Activated naive CD4-positive, alpha-beta T cell treated with anti-CD3 and anti-CD28 coated beads, Interleukin-2, amount 50 U/mL, for 72 hours (primary cell): ENCODE results near the gene ST6GALNAC3. TPM values are rescaled to one million over a fixed set of nuclear protein-coding genes. Genes with fewer than 3 reads are reported as not detected.

Experiments
- ATAC-seq, 2 donors: fragments of 150-1000 bp; cut with Tn5 transposase; 2 replicates each; pipeline ENCODE4 v1.10.0; 2021; ENCODE audit warnings: mild to moderate bottlenecking in 2 of 2, moderate library complexity in 2 of 2
- DNase-seq, 2 donors: peaks; one replicate each; pipeline ENCODE4 v3.0.0; 2021 to 2022; ENCODE audit warnings: low spot score in 2 of 2
- H3K27ac Mint-ChIP-seq, 2 donors: one replicate each; pipeline ENCODE4 v1.8.0; 2022; ENCODE audit warnings: mild to moderate bottlenecking in 2 of 2, mixed read lengths in 2 of 2
- H3K36me3 Mint-ChIP-seq, 2 donors: one replicate each; pipeline ENCODE4 v1.8.0; 2022; ENCODE audit warnings: mixed read lengths in 2 of 2
- H3K9me3 Mint-ChIP-seq, 2 donors: one replicate each; pipeline ENCODE4 v1.8.0; 2022; ENCODE audit warnings: mixed read lengths in 2 of 2
- total RNA-seq, 2 donors: library from RNA; stranded (reverse); gene quantifications; one replicate each; pipeline ENCODE4 v1.2.3, GENCODE V29; 2022

ST6GALNAC3 gene
- total RNA-seq, 2 donors from 2014 or later = 1.4 to 3.8 TPM

GRCh38 chr1:76510672-76511557 lies 436.4 kb downstream of the ST6GALNAC3 start:
- ATAC-seq (peak in 1 of 2 donors; percentile 40), DNase-seq (no peak)
- no peaks in the 10 kb centered on the region for H3K36me3 Mint-ChIP-seq
- no peaks in the 10 kb centered on the region for H3K9me3 Mint-ChIP-seq
- peak overlapping the region in 1 of 2 donors; percentile 41 for H3K27ac Mint-ChIP-seq

GRCh38 chr1:76511558-76512179 lies 437.1 kb downstream of the ST6GALNAC3 start:
- Mint-ChIP-seq H3K27ac (no peak overlapping the region), H3K36me3 (no peaks in the 10 kb centered on the region), H3K9me3 (no peaks in the 10 kb centered on the region)
- ATAC-seq (no peak), DNase-seq (no peak)

- no peak for DNase-seq
- Mint-ChIP-seq H3K27ac (no peak overlapping the region), H3K36me3 (no peaks in the 10 kb centered on the region), H3K9me3 (no peaks in the 10 kb centered on the region)
- ATAC-seq = no peak
These were observed 456.4 kb downstream of the ST6GALNAC3 start for GRCh38 chr1:76530953-76531352.

GRCh38 chr1:76541618-76542017 lies 467.1 kb downstream of the ST6GALNAC3 start:
- no peak for DNase-seq
- H3K27ac Mint-ChIP-seq = no peak overlapping the region
- ATAC-seq = no peak
- H3K36me3 Mint-ChIP-seq = peaks cover 1 to 21% of the 10 kb centered on the region in 2 donors
- peaks cover 15 to 16% of the 10 kb centered on the region in 2 donors for H3K9me3 Mint-ChIP-seq

GRCh38 chr1:76542359-76542758 lies 467.8 kb downstream of the ST6GALNAC3 start:
- H3K36me3 Mint-ChIP-seq = peaks cover 0 to 14% of the 10 kb centered on the region in 2 donors
- no peak for DNase-seq
- H3K27ac Mint-ChIP-seq = no peak overlapping the region
- ATAC-seq = no peak
- H3K9me3 Mint-ChIP-seq = peaks cover 8 to 9% of the 10 kb centered on the region in 2 donors

GRCh38 chr1:76543495-76543894 lies 468.9 kb downstream of the ST6GALNAC3 start:
- H3K36me3 Mint-ChIP-seq = peaks cover 0 to 9% of the 10 kb centered on the region in 2 donors
- no peak for ATAC-seq
- peaks cover 4 to 8% of the 10 kb centered on the region in 2 donors for H3K9me3 Mint-ChIP-seq
- DNase-seq = no peak
- H3K27ac Mint-ChIP-seq = no peak overlapping the region

- Mint-ChIP-seq H3K9me3 (no peaks in the 10 kb centered on the region), H3K27ac (no peak overlapping the region), H3K36me3 (no peaks in the 10 kb centered on the region)
- ATAC-seq = no peak
- DNase-seq = no peak
These were observed 471.9 kb downstream of the ST6GALNAC3 start for GRCh38 chr1:76546354-76546933.

- H3K9me3 Mint-ChIP-seq = no peaks in the 10 kb centered on the region
- ATAC-seq = no peak
- DNase-seq = no peak
- H3K36me3 Mint-ChIP-seq = no peaks in the 10 kb centered on the region
- H3K27ac Mint-ChIP-seq = no peak overlapping the region
These were observed 473.4 kb downstream of the ST6GALNAC3 start for GRCh38 chr1:76547916-76548315.

GRCh38 chr1:76548513-76549100 lies 474.1 kb downstream of the ST6GALNAC3 start:
- Mint-ChIP-seq H3K27ac (no peak overlapping the region), H3K9me3 (no peaks in the 10 kb centered on the region), H3K36me3 (no peaks in the 10 kb centered on the region)
- ATAC-seq (no peak), DNase-seq (no peak)

- Mint-ChIP-seq H3K27ac (no peak overlapping the region), H3K36me3 (no peaks in the 10 kb centered on the region), H3K9me3 (no peaks in the 10 kb centered on the region)
- ATAC-seq (no peak), DNase-seq (no peak)
These were observed 479.7 kb downstream of the ST6GALNAC3 start for GRCh38 chr1:76554283-76554682.

- no peaks in the 10 kb centered on the region for H3K9me3 Mint-ChIP-seq
- no peaks in the 10 kb centered on the region for H3K36me3 Mint-ChIP-seq
- no peak overlapping the region for H3K27ac Mint-ChIP-seq
- no peak for DNase-seq
- no peak for ATAC-seq
These were observed 487.7 kb downstream of the ST6GALNAC3 start for GRCh38 chr1:76562292-76562691.

GRCh38 chr1:76568573-76569238 lies 494.2 kb downstream of the ST6GALNAC3 start:
- no peaks in the 10 kb centered on the region for H3K9me3 Mint-ChIP-seq
- no peak for DNase-seq
- H3K36me3 Mint-ChIP-seq = no peaks in the 10 kb centered on the region
- no peak for ATAC-seq
- H3K27ac Mint-ChIP-seq = no peak overlapping the region

- ATAC-seq = no peak
- Mint-ChIP-seq H3K9me3 (no peaks in the 10 kb centered on the region), H3K36me3 (no peaks in the 10 kb centered on the region), H3K27ac (no peak overlapping the region)
- DNase-seq = no peak
These were observed 496.7 kb downstream of the ST6GALNAC3 start for GRCh38 chr1:76571248-76571647.

GRCh38 chr1:76572229-76572628 lies 497.7 kb downstream of the ST6GALNAC3 start:
- Mint-ChIP-seq H3K27ac (no peak overlapping the region), H3K9me3 (no peaks in the 10 kb centered on the region), H3K36me3 (no peaks in the 10 kb centered on the region)
- no peak for ATAC-seq
- no peak for DNase-seq

- ATAC-seq = no peak
- no peaks in the 10 kb centered on the region for H3K9me3 Mint-ChIP-seq
- no peak for DNase-seq
- H3K27ac Mint-ChIP-seq = no peak overlapping the region
- no peaks in the 10 kb centered on the region for H3K36me3 Mint-ChIP-seq
These were observed 502.5 kb downstream of the ST6GALNAC3 start for GRCh38 chr1:76576876-76577524.

GRCh38 chr1:76577525-76578185 lies 503.1 kb downstream of the ST6GALNAC3 start:
- no peaks in the 10 kb centered on the region for H3K9me3 Mint-ChIP-seq
- DNase-seq (no peak), ATAC-seq (no peak)
- H3K36me3 Mint-ChIP-seq = no peaks in the 10 kb centered on the region
- H3K27ac Mint-ChIP-seq = no peak overlapping the region
